GM12878 (cell line): ENCODE results near the gene FOXN4. TPM values are rescaled to one million over a fixed set of nuclear protein-coding genes. Genes with fewer than 3 reads are reported as not detected.

Experiments used
- ATAC-seq: fragments of 200-7000 bp; cut with Tn5 transposase; 3 replicates; pipeline ENCODE4 v1.9.1; 2020; ENCODE audit warnings: mild to moderate bottlenecking, moderate library complexity
- BruUV-seq: library from RNA; stranded (reverse); fragments of 400-500 nt; replicated peaks from 2 replicates; lab custom pipeline; 2021; lab: Mats Ljungman, UMichigan
- CTCF ChIA-PET: fragments of 300-600 bp; sonication (Branson Sonifier 250); formaldehyde crosslinking; extraction: SDS; loops from one replicate; lab custom pipeline; 2021; ENCODE audit warnings: inconsistent platforms; lab: Yijun Ruan, JAX
- POLR2A ChIA-PET: fragments of 350-600 bp; formaldehyde crosslinking; extraction: SDS; loops from one replicate; lab custom pipeline; 2021; ENCODE audit warnings: inconsistent platforms; lab: Charles Lee
- RAD21 ChIA-PET: fragments of 300-600 bp; sonication (Branson Sonifier 250); formaldehyde crosslinking; loops from one replicate; lab custom pipeline; 2023; ENCODE audit warnings: antibody characterized with exemption; ENCODE audit not compliant: unreplicated experiment; lab: Charles Lee
- SMC1A ChIA-PET: fragments of 300-600 bp; sonication (Branson Sonifier 250); formaldehyde crosslinking; loops from one replicate; lab custom pipeline; 2023; ENCODE audit not compliant: unreplicated experiment, uncharacterized antibody; lab: Charles Lee
- DNase-seq: peaks from one replicate; pipeline ENCODE4 v3.0.0-alpha.2; 2011; ENCODE audit warnings: low read depth, low spot score
- FAIRE-seq: peaks from 3 replicates; lab custom pipeline; 2011; peaks lifted over from hg19 to GRCh38; lab: Jason Lieb, UNC
- H2AFZ ChIP-seq: 2 replicates; pipeline ENCODE4 v1.6.0; 2011; ENCODE audit warnings: low read depth, low read length, control low read depth; ENCODE audit not compliant: control insufficient read depth
- H3K27ac ChIP-seq: 2 replicates; pipeline ENCODE4 v1.5.1; 2011; ENCODE audit warnings: control low read depth; ENCODE audit not compliant: control insufficient read depth, insufficient read depth
- H3K27me3 ChIP-seq, 2 experiments: replicated peaks in 1 of 2; 2 replicates each; pipeline versions ENCODE4 v1.6.0 to v1.6.1; 2011; ENCODE audit warnings: low read length in 1 of 2; ENCODE audit not compliant: control insufficient read depth in 2 of 2, insufficient read depth in 2 of 2
- H3K36me3 ChIP-seq, 2 experiments: 2 replicates each; pipeline ENCODE4 v1.5.1; 2011; ENCODE audit warnings: low read length in 1 of 2; ENCODE audit not compliant: control insufficient read depth in 2 of 2, insufficient read depth in 2 of 2
- H3K4me1 ChIP-seq: 2 replicates; pipeline ENCODE4 v1.6.1; 2011; ENCODE audit warnings: mild to moderate bottlenecking, low read length, moderate library complexity, mixed read lengths; ENCODE audit not compliant: control insufficient read depth, insufficient read depth
- H3K4me2 ChIP-seq: 2 replicates; pipeline ENCODE4 v1.6.0; 2011; ENCODE audit warnings: control low read depth; ENCODE audit not compliant: control insufficient read depth, insufficient read depth
- H3K4me3 ChIP-seq: fragments of 200-600 bp; sonication (generic); 2 replicates; pipeline ENCODE4 v1.5.1; 2016
- H3K79me2 ChIP-seq: 2 replicates; pipeline ENCODE4 v1.6.0; 2011; ENCODE audit warnings: low read length; ENCODE audit not compliant: control insufficient read depth, insufficient read depth
- H3K9ac ChIP-seq: 2 replicates; pipeline ENCODE4 v1.8.0; 2011; ENCODE audit warnings: low read length, control low read depth, mixed read lengths; ENCODE audit not compliant: control insufficient read depth, insufficient read depth
- H3K9me3 ChIP-seq: replicated peaks from 3 replicates; pipeline ENCODE4 v1.5.1; 2011; ENCODE audit warnings: mild to moderate bottlenecking, low read length; ENCODE audit not compliant: control insufficient read depth, insufficient read depth
- H4K20me1 ChIP-seq: 2 replicates; pipeline ENCODE4 v1.6.0; 2011; ENCODE audit not compliant: control insufficient read depth, insufficient read depth
- CHD2 ChIP-seq: IDR thresholded peaks from 2 replicates; pipeline ENCODE4 v1.6.1; 2011; ENCODE audit warnings: low read depth, low read length, improper control_type of control experiment, borderline replicate concordance
- MLLT1 ChIP-seq: fragments of 450-650 bp; IDR thresholded peaks from 2 replicates; pipeline ENCODE4 v1.6.1; 2016; ENCODE audit warnings: mild to moderate bottlenecking
- NFYA ChIP-seq: IDR thresholded peaks from 2 replicates; pipeline ENCODE4 v1.6.1; 2011; ENCODE audit warnings: low read depth, mild to moderate bottlenecking, low read length, improper control_type of control experiment, borderline replicate concordance
- ZBTB40 ChIP-seq: fragments of 450-650 bp; IDR thresholded peaks from 2 replicates; pipeline ENCODE4 v1.6.1; 2016; ENCODE audit warnings: mild to moderate bottlenecking, moderate library complexity, borderline replicate concordance
- WGBS: methylation state at CpG from one replicate; pipeline ENCODE4 v1.1.6; 2016; ENCODE audit warnings: low lambda C conversion rate; ENCODE audit not compliant: insufficient replicate concordance, insufficient coverage; ENCODE audit errors: missing lambda C conversion rate; 5-methylcytosine and 5-hydroxymethylcytosine counted together
- in situ Hi-C: fragments of 300-500 bp; cut with MboI; formaldehyde crosslinking; loops from 9 replicates; pipeline ENCODE4 v1.14.3; 2018; ENCODE audit warnings: mixed read lengths
- intact Hi-C: fragments of 100-400 bp; cut with micrococcal nuclease; formaldehyde crosslinking; loops from one replicate; pipeline ENCODE4 v1.14.2; 2022; ENCODE audit not compliant: unreplicated experiment
- polyA plus RNA-seq, 11 experiments: library from polyadenylated mRNA; depleted of rRNA in 4 of 11; unstranded in 6 of 11; stranded (reverse) in 5 of 11; fragments of >200 nt; fragmentation: Nextera tagmentation in 4 of 11; fragmentation: Illumina TruSeq in 1 of 11; extraction: Ambion mirVana in 4 of 11; extraction: Trizol in 1 of 11; gene quantifications; 1 replicate in 1 of 11; 2 replicates in 10 of 11; pipeline versions ENCODE4 v1.2.1 to v1.2.3, GENCODE V29; 2011 to 2016; ENCODE audit warnings: inconsistent platforms in 2 of 11, missing spikeins in 2 of 11, low read depth in 1 of 11
- total RNA-seq, 4 experiments: library from RNA; depleted of rRNA in 3 of 4; stranded (reverse); fragments of >200 nt in 3 of 4; fragmentation: Illumina TruSeq in 1 of 4; extraction: Trizol in 1 of 4; gene quantifications; 2 replicates each; pipeline versions ENCODE4 v1.2.1 to v1.2.3, GENCODE V29; 2013 to 2021

FOXN4 gene
- total and polyA plus RNA-seq, 10 of the 15 experiments (the other 5 are each of a cell fraction or from before 2014, with no cell fraction given), result not detected

- no TSS peak for BruUV-seq
- Histone ChIP-seq H3K4me1 (no peaks in the 10 kb centered on the region), H3K27me3 (peaks cover 1 to 3% of the 10 kb centered on the region in 2 experiments; a peak in 3 of 4 replicates), H4K20me1 (no peaks in the 10 kb centered on the region), H3K9ac (no peak overlapping the region), H3K27ac (no peak overlapping the region), H3K4me2 (no peak overlapping the region), H3K36me3 (no peaks in the 10 kb centered on the region), H3K4me3 (no peak overlapping the region), H2AFZ (no peak overlapping the region), H3K9me3 (no peaks in the 10 kb centered on the region), H3K79me2 (no peaks in the 10 kb centered on the region)
- in situ Hi-C loops (no loop called here), intact Hi-C loops (no loop called here)
- POLR2A ChIA-PET, result no interaction called here
- DNase-seq (no peak), ATAC-seq (no peak), FAIRE-seq (no peak)
- CTCF ChIA-PET, result no interaction called here
- 20% methylated on average over 4 of the region's 4 CpGs for WGBS
- SMC1A ChIA-PET, result no interaction called here
- TF ChIP-seq CHD2, result no peak
- peak; percentile 62 for TF ChIP-seq ZBTB40
- RAD21 ChIA-PET, result no interaction called here
Observed at GRCh38 chr12:109289004-109289403, 20.1 kb downstream of the FOXN4 start.

GRCh38 chr12:109288571-109288970, 20.5 kb downstream of the FOXN4 start:
- no peak overlapping the region for H3K4me3 ChIP-seq
- H3K79me2 ChIP-seq, result no peaks in the 10 kb centered on the region
- ChIA-PET RAD21 (no interaction called here), POLR2A (no interaction called here), CTCF (no interaction called here), SMC1A (no interaction called here)
- no peak overlapping the region for H3K9ac ChIP-seq
- H3K36me3 ChIP-seq, result no peaks in the 10 kb centered on the region
- H3K4me1 ChIP-seq, result no peaks in the 10 kb centered on the region
- TF ChIP-seq NFYA, result no peak
- TF ChIP-seq MLLT1, result peak; percentile 78; the same call in 1 of the 2 replicates
- no peak for ATAC-seq
- H3K27me3 ChIP-seq, result peaks cover 1 to 3% of the 10 kb centered on the region in 2 experiments; a peak in 3 of 4 replicates
- DNase-seq, result no peak
- no peak overlapping the region for H2AFZ ChIP-seq
- no TSS peak for BruUV-seq
- no peak overlapping the region for H3K27ac ChIP-seq
- in situ Hi-C loops (no loop called here), intact Hi-C loops (no loop called here)
- no peaks in the 10 kb centered on the region for H4K20me1 ChIP-seq
- 42% methylated on average over 1 of the region's 1 CpG for WGBS
- no peak for FAIRE-seq
- H3K9me3 ChIP-seq, result no peaks in the 10 kb centered on the region
- H3K4me2 ChIP-seq, result no peak overlapping the region
